Measurements from ENCODE around the gene DGKH. TPM values are rescaled to one million over a fixed set of nuclear protein-coding genes. Genes with fewer than 3 reads are reported as not detected.

The DGKH gene
- total RNA-seq, 1 donor from 2014 or later: 12.1 TPM

DNA sequence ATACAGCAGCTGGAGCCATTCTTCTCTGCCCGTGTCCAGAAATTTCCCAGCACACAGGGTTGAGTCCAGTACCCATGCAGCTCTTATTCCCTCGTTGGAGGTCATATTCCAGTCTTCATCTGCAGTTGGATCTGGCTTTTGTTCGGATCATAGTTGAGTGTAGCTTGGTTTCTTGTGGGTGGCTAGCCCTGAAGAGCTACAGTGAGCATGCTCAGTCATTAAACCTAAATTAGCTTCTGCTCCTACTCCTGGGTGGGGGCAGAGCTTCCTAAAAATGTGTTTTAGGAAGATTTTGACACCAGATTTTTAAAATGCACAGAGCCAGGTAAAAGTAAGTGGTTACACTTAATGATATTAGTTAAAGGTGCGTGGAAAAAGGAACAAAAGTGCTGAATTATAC lies 64.4 kb downstream of the DGKH start:
- Histone ChIP-seq H2AFZ (replicated peaks) (no peak overlapping the region), H3K9me3 (ENCODE audit: low read depth) (no peaks in the 10 kb centered on the region), H3F3A (ENCODE audit: low read depth) (no peaks in the 10 kb centered on the region), H3K4me2 (no peak overlapping the region), H3K4me1 (peaks cover under 1% of the 10 kb centered on the region), H3K27ac (no peak overlapping the region), H4K20me1 (ENCODE audit: low read depth) (peaks cover 4% of the 10 kb centered on the region), H3K27me3 (no peaks in the 10 kb centered on the region), H3K9ac (no peak overlapping the region), H3K4me3 (no peak overlapping the region), H3K36me3 (no peaks in the 10 kb centered on the region), H3K79me2 (ENCODE audit: low read depth) (no peaks in the 10 kb centered on the region)
- Mint-ChIP-seq H3K36me3 (no peaks in the 10 kb centered on the region), H3K27ac (no peak overlapping the region), H3K4me1 (peaks cover 13% of the 10 kb centered on the region), H3K4me3 (no peak overlapping the region), H3K9me3 (peaks cover 3% of the 10 kb centered on the region), H3K27me3 (ENCODE audit: insufficient read depth, low read depth) (peaks cover 2% of the 10 kb centered on the region)
- no peak for TF ChIP-seq EZH2 (IDR thresholded peaks at IDR 0.05)
- no peak for TF ChIP-seq EZH2phosphoT487 (IDR thresholded peaks at IDR 0.05)
- TF ChIP-seq, protein P1, sequence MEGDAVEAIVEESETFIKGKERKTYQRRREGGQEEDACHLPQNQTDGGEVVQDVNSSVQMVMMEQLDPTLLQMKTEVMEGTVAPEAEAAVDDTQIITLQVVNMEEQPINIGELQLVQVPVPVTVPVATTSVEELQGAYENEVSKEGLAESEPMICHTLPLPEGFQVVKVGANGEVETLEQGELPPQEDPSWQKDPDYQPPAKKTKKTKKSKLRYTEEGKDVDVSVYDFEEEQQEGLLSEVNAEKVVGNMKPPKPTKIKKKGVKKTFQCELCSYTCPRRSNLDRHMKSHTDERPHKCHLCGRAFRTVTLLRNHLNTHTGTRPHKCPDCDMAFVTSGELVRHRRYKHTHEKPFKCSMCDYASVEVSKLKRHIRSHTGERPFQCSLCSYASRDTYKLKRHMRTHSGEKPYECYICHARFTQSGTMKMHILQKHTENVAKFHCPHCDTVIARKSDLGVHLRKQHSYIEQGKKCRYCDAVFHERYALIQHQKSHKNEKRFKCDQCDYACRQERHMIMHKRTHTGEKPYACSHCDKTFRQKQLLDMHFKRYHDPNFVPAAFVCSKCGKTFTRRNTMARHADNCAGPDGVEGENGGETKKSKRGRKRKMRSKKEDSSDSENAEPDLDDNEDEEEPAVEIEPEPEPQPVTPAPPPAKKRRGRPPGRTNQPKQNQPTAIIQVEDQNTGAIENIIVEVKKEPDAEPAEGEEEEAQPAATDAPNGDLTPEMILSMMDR (IDR thresholded peaks at IDR 0.05): no peak
- DNase-seq (ENCODE audit: low spot score): no peak

DNA sequence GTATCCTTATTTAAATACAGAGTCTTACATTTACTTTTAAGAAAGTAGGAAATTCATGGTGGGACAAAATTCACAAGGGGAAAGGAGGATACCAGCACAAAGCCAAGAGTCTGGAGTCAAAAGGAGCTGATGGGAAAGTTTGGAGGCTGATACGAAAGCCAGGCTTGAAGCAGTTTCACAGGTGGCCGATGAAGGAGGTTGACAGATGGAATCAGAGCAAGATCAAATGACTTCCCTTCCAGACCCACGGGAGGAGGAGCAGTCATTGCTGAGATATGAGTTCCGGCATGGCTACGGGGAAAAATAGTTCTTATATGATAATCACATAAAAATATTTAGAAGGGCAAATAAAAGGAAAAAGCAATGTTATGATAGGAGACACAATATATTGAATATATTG lies 65.0 kb downstream of the DGKH start:
- Mint-ChIP-seq H3K4me3 (no peak overlapping the region), H3K4me1 (peaks cover 10% of the 10 kb centered on the region), H3K27me3 (ENCODE audit: insufficient read depth, low read depth) (peaks cover 2% of the 10 kb centered on the region), H3K27ac (no peak overlapping the region), H3K9me3 (peaks cover 3% of the 10 kb centered on the region), H3K36me3 (no peaks in the 10 kb centered on the region)
- no peaks in the 10 kb centered on the region for H3K27me3 ChIP-seq
- no peak overlapping the region for H3K27ac ChIP-seq
- H3K4me1 ChIP-seq: no peaks in the 10 kb centered on the region
- no peaks in the 10 kb centered on the region for H3F3A ChIP-seq (ENCODE audit: low read depth)
- H3K79me2 ChIP-seq (ENCODE audit: low read depth): no peaks in the 10 kb centered on the region
- no peak overlapping the region for H3K4me3 ChIP-seq
- DNase-seq (ENCODE audit: low spot score): no peak
- H2AFZ ChIP-seq (replicated peaks): no peak overlapping the region
- H3K9me3 ChIP-seq (ENCODE audit: low read depth): no peaks in the 10 kb centered on the region
- H3K9ac ChIP-seq: no peak overlapping the region
- peaks cover 4% of the 10 kb centered on the region for H4K20me1 ChIP-seq (ENCODE audit: low read depth)
- H3K4me2 ChIP-seq: no peak overlapping the region
- TF ChIP-seq EZH2phosphoT487 (IDR thresholded peaks at IDR 0.05) (no peak), EZH2 (IDR thresholded peaks at IDR 0.05) (no peak)
- TF ChIP-seq, protein P1 (IDR thresholded peaks at IDR 0.05): no peak
- H3K36me3 ChIP-seq: no peaks in the 10 kb centered on the region

- H3K27ac ChIP-seq: no peak overlapping the region
- peaks cover 3% of the 10 kb centered on the region for H3K9me3 Mint-ChIP-seq
Observed at GRCh38 chr13:42114278-42114677, 65.8 kb downstream of the DGKH start.

More at GRCh38 chr13:42114278-42114677, 65.8 kb downstream of the DGKH start:
- Histone ChIP-seq H3K4me1 (no peaks in the 10 kb centered on the region), H3K79me2 (ENCODE audit: low read depth) (no peaks in the 10 kb centered on the region), H2AFZ (replicated peaks) (no peak overlapping the region), H4K20me1 (ENCODE audit: low read depth) (peaks cover 4% of the 10 kb centered on the region), H3K27me3 (no peaks in the 10 kb centered on the region), H3K36me3 (no peaks in the 10 kb centered on the region), H3K9ac (no peak overlapping the region), H3F3A (ENCODE audit: low read depth) (no peaks in the 10 kb centered on the region), H3K4me2 (no peak overlapping the region), H3K4me3 (no peak overlapping the region), H3K9me3 (ENCODE audit: low read depth) (no peaks in the 10 kb centered on the region)
- peaks cover 2% of the 10 kb centered on the region for H3K27me3 Mint-ChIP-seq (ENCODE audit: insufficient read depth, low read depth)
- peaks cover 13% of the 10 kb centered on the region for H3K4me1 Mint-ChIP-seq
- no peak overlapping the region for H3K27ac Mint-ChIP-seq
- TF ChIP-seq EZH2phosphoT487 (IDR thresholded peaks at IDR 0.05) (no peak), EZH2 (IDR thresholded peaks at IDR 0.05) (no peak)
- TF ChIP-seq, protein P1 (IDR thresholded peaks at IDR 0.05): no peak
- H3K36me3 Mint-ChIP-seq: no peaks in the 10 kb centered on the region
- DNase-seq (ENCODE audit: low spot score): no peak
- H3K4me3 Mint-ChIP-seq: no peak overlapping the region
